ENCODE results near the gene KCND2. TPM values are rescaled to one million over a fixed set of nuclear protein-coding genes. Genes with fewer than 3 reads are reported as not detected.

The KCND2 gene
- polyA plus RNA-seq, 3 donors, result not detected

GRCh38 chr7:120473352-120473751 is 200.4 kb downstream of the KCND2 start:
- Histone ChIP-seq H4K20me1 (ENCODE audit: insufficient read depth, low read length) (no peaks in the 10 kb centered on the region), H3K36me3 (replicated peaks in 1 of 2; ENCODE audit: control insufficient read depth in 1 of 2, insufficient read depth in 2 of 2, low read length in 2 of 2) (no peaks in the 10 kb centered on the region), H3K79me2 (ENCODE audit: insufficient read depth, low read length) (no peaks in the 10 kb centered on the region), H3K4me3 (replicated peaks in 1 of 3; ENCODE audit: low read depth in 2 of 3, low read length in 3 of 3) (no peak overlapping the region), H3K9ac (ENCODE audit: insufficient read depth, low read length, poor library complexity, severe bottlenecking) (no peak overlapping the region), H3K4me1 (ENCODE audit: control insufficient read depth in 1 of 2, insufficient read depth in 2 of 2, low read length in 2 of 2) (no peaks in the 10 kb centered on the region), H2AFZ (ENCODE audit: insufficient read depth, low read depth, low read length, poor library complexity, severe bottlenecking) (no peak overlapping the region), H3K4me2 (replicated peaks; ENCODE audit: extremely low read depth, low read length, poor library complexity, severe bottlenecking) (no peak overlapping the region), H3K9me3 (replicated peaks in 1 of 2; ENCODE audit: control insufficient read depth in 1 of 2, insufficient read depth in 1 of 2, low read length in 2 of 2) (no peaks in the 10 kb centered on the region), H3K27me3 (ENCODE audit: control insufficient read depth in 2 of 2, insufficient read depth in 2 of 2, low read length in 2 of 2) (no peaks in the 10 kb centered on the region), H3K27ac (ENCODE audit: low read depth in 1 of 2, low read length in 2 of 2) (no peak overlapping the region)
- Mint-ChIP-seq H3K36me3 (no peaks in the 10 kb centered on the region), H3K4me3 (no peak overlapping the region), H3K27me3 (ENCODE audit: low read depth in 3 of 3) (no peaks in the 10 kb centered on the region), H3K9me3 (no peaks in the 10 kb centered on the region), H3K4me1 (no peaks in the 10 kb centered on the region), H3K27ac (no peak overlapping the region)
- TF ChIP-seq CTCF (IDR thresholded peaks at IDR 0.05), result no peak
- intact Hi-C loops (cut with micrococcal nuclease), result no loop called here
- WGBS (ENCODE audit: insufficient coverage), result no CpG with 5 or more reads among the region's 5 CpGs
- DNase-seq, result no peak

GRCh38 chr7:120475994-120476393 is 203.0 kb downstream of the KCND2 start:
- Histone ChIP-seq H3K9ac (ENCODE audit: insufficient read depth, low read length, poor library complexity, severe bottlenecking) (no peak overlapping the region), H4K20me1 (ENCODE audit: insufficient read depth, low read length) (no peaks in the 10 kb centered on the region), H3K9me3 (replicated peaks in 1 of 2; ENCODE audit: control insufficient read depth in 1 of 2, insufficient read depth in 1 of 2, low read length in 2 of 2) (no peaks in the 10 kb centered on the region), H2AFZ (ENCODE audit: insufficient read depth, low read depth, low read length, poor library complexity, severe bottlenecking) (no peak overlapping the region), H3K27me3 (ENCODE audit: control insufficient read depth in 2 of 2, insufficient read depth in 2 of 2, low read length in 2 of 2) (no peaks in the 10 kb centered on the region), H3K36me3 (replicated peaks in 1 of 2; ENCODE audit: control insufficient read depth in 1 of 2, insufficient read depth in 2 of 2, low read length in 2 of 2) (no peaks in the 10 kb centered on the region), H3K4me3 (replicated peaks in 1 of 3; ENCODE audit: low read depth in 2 of 3, low read length in 3 of 3) (no peak overlapping the region), H3K79me2 (ENCODE audit: insufficient read depth, low read length) (no peaks in the 10 kb centered on the region), H3K27ac (ENCODE audit: low read depth in 1 of 2, low read length in 2 of 2) (no peak overlapping the region), H3K4me1 (ENCODE audit: control insufficient read depth in 1 of 2, insufficient read depth in 2 of 2, low read length in 2 of 2) (no peaks in the 10 kb centered on the region), H3K4me2 (replicated peaks; ENCODE audit: extremely low read depth, low read length, poor library complexity, severe bottlenecking) (no peak overlapping the region)
- Mint-ChIP-seq H3K36me3 (no peaks in the 10 kb centered on the region), H3K27ac (no peak overlapping the region), H3K9me3 (peaks cover 0 to 4% (median 0%) of the 10 kb centered on the region in 7 donors), H3K4me3 (no peak overlapping the region), H3K27me3 (ENCODE audit: low read depth in 3 of 3) (no peaks in the 10 kb centered on the region), H3K4me1 (no peaks in the 10 kb centered on the region)
- TF ChIP-seq CTCF (IDR thresholded peaks at IDR 0.05), result no peak
- intact Hi-C loops (cut with micrococcal nuclease), result no loop called here
- no peak for DNase-seq

Measured in CD14-positive monocyte (primary cell).